DOHH2 (cell line): Measurements from ENCODE around the gene CDX1.

Source experiments
- H3F3A ChIP-seq: fragments of 200-600 bp; sonication (generic), shearing (Covaris generic); 2 replicates; pipeline ENCODE4 v1.6.0; 2016; ENCODE audit warnings: antibody characterized with exemption, mild to moderate bottlenecking; ENCODE audit not compliant: control insufficient read depth, insufficient read depth
- H3K27ac ChIP-seq: fragments of 200-600 bp; sonication (generic); 2 replicates; pipeline ENCODE4 v1.5.1; 2014; ENCODE audit warnings: low read depth, mild to moderate bottlenecking, low read length, moderate library complexity
- H3K27me3 ChIP-seq: fragments of 200-600 bp; sonication (generic); 2 replicates; pipeline ENCODE4 v1.6.1; 2014; ENCODE audit warnings: mild to moderate bottlenecking, low read length, mixed read lengths; ENCODE audit not compliant: control insufficient read depth
- H3K36me3 ChIP-seq: fragments of 200-600 bp; sonication (generic); 2 replicates; pipeline ENCODE4 v1.6.1; 2014; ENCODE audit warnings: mild to moderate bottlenecking, low read length, moderate library complexity, mixed read lengths; ENCODE audit not compliant: control insufficient read depth
- H3K4me1 ChIP-seq: fragments of 200-600 bp; sonication (generic); 2 replicates; pipeline ENCODE4 v1.6.1; 2014; ENCODE audit warnings: mild to moderate bottlenecking, low read length, mixed read lengths; ENCODE audit not compliant: control insufficient read depth
- H3K4me2 ChIP-seq: fragments of 200-600 bp; sonication (generic); 2 replicates; pipeline ENCODE4 v1.6.0; 2014; ENCODE audit warnings: mild to moderate bottlenecking, low read length, moderate library complexity
- H3K4me3 ChIP-seq: fragments of 200-600 bp; sonication (generic); 2 replicates; pipeline ENCODE4 v1.5.1; 2014; ENCODE audit warnings: mild to moderate bottlenecking, low read length, mixed read lengths
- H3K79me2 ChIP-seq: fragments of 200-600 bp; sonication (generic); 2 replicates; pipeline ENCODE4 v1.6.1; 2014; ENCODE audit warnings: mild to moderate bottlenecking, low read length, mixed read lengths; ENCODE audit not compliant: control insufficient read depth
- H3K9me2 ChIP-seq: fragments of 200-600 bp; sonication (generic); replicated peaks from 2 replicates; pipeline ENCODE4 v1.6.1; 2014; ENCODE audit warnings: mild to moderate bottlenecking, low read length, mixed read lengths; ENCODE audit not compliant: control insufficient read depth
- H3K9me3 ChIP-seq: fragments of 200-600 bp; sonication (generic); 2 replicates; pipeline ENCODE4 v1.6.1; 2014; ENCODE audit warnings: antibody characterized with exemption, low read length, mixed read lengths; ENCODE audit not compliant: control insufficient read depth, insufficient read depth
- H4K20me1 ChIP-seq: fragments of 200-600 bp; sonication (generic); 2 replicates; pipeline ENCODE4 v1.6.0; 2014; ENCODE audit warnings: low read depth, mild to moderate bottlenecking, antibody characterized with exemption, low read length, moderate library complexity; ENCODE audit not compliant: control insufficient read depth, insufficient read depth
- CTCF ChIP-seq: fragments of 200-600 bp; sonication (generic); IDR thresholded peaks from one replicate; pipeline ENCODE4 v1.5.1; 2014; ENCODE audit warnings: antibody characterized with exemption, mild to moderate bottlenecking, low read depth, low read length; ENCODE audit not compliant: poor library complexity, severe bottlenecking
- EZH2phosphoT487 ChIP-seq: fragments of 200-600 bp; sonication (generic); IDR thresholded peaks from 2 replicates; pipeline ENCODE4 v1.6.1; 2017; ENCODE audit warnings: borderline replicate concordance, mild to moderate bottlenecking, antibody characterized with exemption, low read length, moderate library complexity, mixed read lengths

Gene CDX1

DNA sequence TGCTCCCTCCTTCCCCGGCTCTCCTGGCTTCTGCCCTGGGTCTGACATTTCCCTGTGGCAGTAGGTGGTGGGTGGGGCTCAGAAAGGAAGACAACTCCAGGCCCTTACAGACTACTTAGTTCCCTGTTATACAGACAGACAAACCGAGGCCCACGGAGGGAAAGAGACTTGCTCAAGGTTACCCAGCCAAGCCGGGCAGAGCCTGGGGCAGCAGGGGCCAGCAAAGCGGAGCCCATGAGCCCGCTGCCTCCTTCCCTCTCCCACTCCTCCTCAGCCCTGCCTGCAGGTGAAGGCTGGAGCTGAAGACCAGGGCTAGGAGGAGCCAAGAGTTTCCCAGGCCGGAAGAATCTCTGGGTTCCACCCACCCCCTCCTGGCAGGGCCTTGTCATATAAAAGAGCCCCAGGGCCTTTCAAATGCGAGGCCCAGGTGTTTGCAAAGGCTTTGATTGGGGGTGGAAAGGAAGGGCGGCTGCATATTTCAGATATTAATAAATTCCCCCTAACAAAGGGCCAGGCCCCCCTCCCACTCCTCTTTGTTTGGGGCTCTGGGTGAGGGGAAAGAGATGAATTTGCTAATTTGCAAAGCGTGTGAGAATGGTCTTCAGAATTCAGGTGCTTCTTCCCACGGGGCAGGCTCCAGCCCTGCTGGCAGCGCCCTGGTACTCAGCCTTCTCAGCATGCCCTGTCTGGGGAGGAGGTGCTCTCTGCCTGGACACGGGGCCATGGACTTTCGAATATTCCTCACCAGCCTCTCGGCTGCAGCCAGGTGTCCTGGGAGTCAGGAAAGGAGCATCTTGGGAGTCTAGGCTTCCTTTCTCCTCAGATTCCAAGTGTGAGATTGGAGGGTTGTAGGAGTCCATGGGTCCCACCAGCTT lies 44.8 kb downstream of the CDX1 start:
- no peak overlapping the region for H3K4me2 ChIP-seq
- no peaks in the 10 kb centered on the region for H4K20me1 ChIP-seq
- no peaks in the 10 kb centered on the region for H3F3A ChIP-seq
- no peaks in the 10 kb centered on the region for H3K79me2 ChIP-seq
- no peaks in the 10 kb centered on the region for H3K9me3 ChIP-seq
- H3K27ac ChIP-seq, result no peak overlapping the region
- no peaks in the 10 kb centered on the region for H3K9me2 ChIP-seq
- peaks cover 18% of the 10 kb centered on the region for H3K27me3 ChIP-seq
- H3K4me1 ChIP-seq, result no peaks in the 10 kb centered on the region
- no peaks in the 10 kb centered on the region for H3K36me3 ChIP-seq
- no peak for TF ChIP-seq CTCF
- TF ChIP-seq EZH2phosphoT487, result no peak
- H3K4me3 ChIP-seq, result no peak overlapping the region

- H3K27ac ChIP-seq, result no peak overlapping the region
Observed at GRCh38 chr5:150213530-150213929, 47.0 kb downstream of the CDX1 start.

GRCh38 chr5:150214289-150214688 lies 47.7 kb downstream of the CDX1 start:
- Histone ChIP-seq H3K27ac (no peak overlapping the region), H3K4me1 (no peaks in the 10 kb centered on the region), H3F3A (no peaks in the 10 kb centered on the region), H3K36me3 (no peaks in the 10 kb centered on the region), H3K4me3 (no peak overlapping the region), H3K9me2 (no peaks in the 10 kb centered on the region), H3K79me2 (no peaks in the 10 kb centered on the region), H4K20me1 (no peaks in the 10 kb centered on the region), H3K27me3 (peaks cover 15% of the 10 kb centered on the region), H3K4me2 (no peak overlapping the region), H3K9me3 (no peaks in the 10 kb centered on the region)
- TF ChIP-seq CTCF (no peak), EZH2phosphoT487 (no peak)

More at GRCh38 chr5:150213530-150213929, 47.0 kb downstream of the CDX1 start:
- H3K4me1 ChIP-seq, result no peaks in the 10 kb centered on the region
- H3K4me3 ChIP-seq, result no peak overlapping the region
- no peaks in the 10 kb centered on the region for H3K36me3 ChIP-seq
- no peaks in the 10 kb centered on the region for H3K79me2 ChIP-seq
- no peaks in the 10 kb centered on the region for H3K9me2 ChIP-seq
- no peaks in the 10 kb centered on the region for H3F3A ChIP-seq
- H3K27me3 ChIP-seq, result peaks cover 23% of the 10 kb centered on the region
- TF ChIP-seq EZH2phosphoT487, result no peak
- TF ChIP-seq CTCF, result no peak
- H3K4me2 ChIP-seq, result no peak overlapping the region
- H4K20me1 ChIP-seq, result no peaks in the 10 kb centered on the region
- H3K9me3 ChIP-seq, result no peaks in the 10 kb centered on the region
